ENCODE results near the gene UAP1L1.

The UAP1L1 gene, protein sequence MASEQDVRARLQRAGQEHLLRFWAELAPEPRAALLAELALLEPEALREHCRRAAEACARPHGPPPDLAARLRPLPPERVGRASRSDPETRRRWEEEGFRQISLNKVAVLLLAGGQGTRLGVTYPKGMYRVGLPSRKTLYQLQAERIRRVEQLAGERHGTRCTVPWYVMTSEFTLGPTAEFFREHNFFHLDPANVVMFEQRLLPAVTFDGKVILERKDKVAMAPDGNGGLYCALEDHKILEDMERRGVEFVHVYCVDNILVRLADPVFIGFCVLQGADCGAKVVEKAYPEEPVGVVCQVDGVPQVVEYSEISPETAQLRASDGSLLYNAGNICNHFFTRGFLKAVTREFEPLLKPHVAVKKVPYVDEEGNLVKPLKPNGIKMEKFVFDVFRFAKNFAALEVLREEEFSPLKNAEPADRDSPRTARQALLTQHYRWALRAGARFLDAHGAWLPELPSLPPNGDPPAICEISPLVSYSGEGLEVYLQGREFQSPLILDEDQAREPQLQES

DNA sequence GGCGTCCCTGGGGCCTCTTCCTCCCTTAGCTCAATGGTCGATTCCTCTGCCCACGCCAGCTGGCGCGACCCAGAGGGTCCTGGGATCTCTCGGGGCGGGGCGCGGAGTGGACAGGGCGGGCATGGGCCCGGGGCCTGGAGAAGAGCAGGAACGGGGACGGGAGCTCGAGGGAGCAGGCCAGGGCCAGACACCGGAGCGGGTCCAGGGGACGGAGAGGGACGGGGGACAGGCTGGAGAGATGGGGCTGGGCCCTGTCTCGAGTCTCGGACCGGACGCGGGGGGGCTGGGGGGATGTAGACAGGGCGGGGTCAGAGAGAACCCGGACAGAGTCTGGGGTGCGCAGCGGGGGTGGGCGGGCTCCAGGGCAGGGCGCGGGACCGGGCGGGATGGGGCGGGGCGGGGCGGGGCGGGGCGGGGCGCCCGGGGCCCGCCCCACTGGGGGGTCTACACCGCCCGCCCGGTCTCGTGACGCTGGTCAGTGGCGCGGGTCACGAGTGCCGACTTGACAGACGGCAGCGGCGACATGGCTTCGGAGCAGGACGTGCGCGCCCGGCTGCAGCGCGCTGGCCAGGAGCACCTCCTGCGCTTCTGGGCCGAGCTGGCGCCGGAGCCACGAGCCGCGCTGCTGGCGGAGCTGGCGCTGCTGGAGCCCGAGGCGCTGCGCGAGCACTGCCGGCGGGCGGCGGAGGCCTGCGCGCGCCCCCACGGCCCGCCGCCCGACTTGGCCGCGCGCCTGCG, at the start of gene UAP1L1:
UAP1L1 (plus strand) TSS at position 508 of the 738 bp plus-strand sequence; CDS start at position 524, 16 bp downstream.
- TF ChIP-seq CTCF (IDR thresholded peaks at IDR 0.05; ENCODE audit: low read depth, low read length): no peak
- DNase-seq (ENCODE audit: extremely low read depth, low read depth): no peak

GRCh38 chr9:137028263-137029057, 48.9 kb upstream of the UAP1L1 start:
- DNase-seq (ENCODE audit: extremely low read depth, low read depth): no peak

GRCh38 chr9:137029058-137029936, 48.0 kb upstream of the UAP1L1 start:
- no peak for DNase-seq (ENCODE audit: extremely low read depth, low read depth)
- TF ChIP-seq CTCF (IDR thresholded peaks at IDR 0.05; ENCODE audit: low read depth, low read length): peak; percentile 93

More at GRCh38 chr9:137028263-137029057, 48.9 kb upstream of the UAP1L1 start:
- TF ChIP-seq CTCF (IDR thresholded peaks at IDR 0.05; ENCODE audit: low read depth, low read length): peak; percentile 34

- no peak for TF ChIP-seq CTCF (IDR thresholded peaks at IDR 0.05; ENCODE audit: low read depth, low read length)
- DNase-seq (ENCODE audit: extremely low read depth, low read depth): no peak
These were observed 47.3 kb upstream of the UAP1L1 start for GRCh38 chr9:137030006-137030405.

- DNase-seq (ENCODE audit: extremely low read depth, low read depth): no peak
- no peak for TF ChIP-seq CTCF (IDR thresholded peaks at IDR 0.05; ENCODE audit: low read depth, low read length)
These were observed 46.5 kb upstream of the UAP1L1 start for GRCh38 chr9:137030538-137031527.
